HepG2 (cell line): ENCODE results near the gene ODAD2.

Experiments
- CBFB ChIP-seq: sonication (generic); formaldehyde crosslinking; IDR thresholded peaks from 2 replicates; pipeline ENCODE4 v1.4.0; 2020; ENCODE audit warnings: missing genetic modification reagents
- GTF2F1 ChIP-seq: fragments of 150-350 bp; IDR thresholded peaks from 2 replicates; pipeline ENCODE4 v1.6.1; 2014; ENCODE audit warnings: low read length
- JUN ChIP-seq: sonication (generic); formaldehyde crosslinking; IDR thresholded peaks from 2 replicates; pipeline ENCODE4 v1.4.0; 2020; ENCODE audit warnings: mild to moderate bottlenecking, missing genetic modification reagents
- NFKBIZ ChIP-seq: IDR thresholded peaks from 2 replicates; pipeline ENCODE4 v1.6.1; 2018; ENCODE audit warnings: missing genetic modification reagents, missing compliant biosample characterization
- POLR2A ChIP-seq, 2 experiments: IDR thresholded peaks; 2 replicates each; pipeline ENCODE4 v1.6.1; 2011; ENCODE audit warnings: low read depth in 2 of 2, low read length in 2 of 2, mild to moderate bottlenecking in 1 of 2, moderate library complexity in 1 of 2; ENCODE audit not compliant: insufficient read depth in 1 of 2
- TP53 ChIP-seq: sonication (generic); formaldehyde crosslinking; conservative IDR thresholded peaks from 2 replicates; pipeline ENCODE4 v1.4.0; 2020; ENCODE audit warnings: missing genetic modification reagents
- ZNF329 ChIP-seq: sonication (generic); formaldehyde crosslinking; IDR thresholded peaks from 2 replicates; pipeline ENCODE4 v1.9.0; 2021; ENCODE audit warnings: low read depth, mild to moderate bottlenecking, missing genetic modification reagents
- ZNF468 ChIP-seq: sonication (generic); formaldehyde crosslinking; IDR thresholded peaks from 2 replicates; pipeline ENCODE4 v1.8.0; 2022; ENCODE audit warnings: mild to moderate bottlenecking, moderate library complexity, missing genetic modification reagents
- TF ChIP-seq, protein P1 (sequence below): sonication (generic); formaldehyde crosslinking; IDR thresholded peaks from 2 replicates; pipeline ENCODE4 v1.5.0; 2020; ENCODE audit warnings: mild to moderate bottlenecking, missing genetic modification reagents, moderate library complexity
- TF ChIP-seq, protein P2 (sequence below): sonication (generic); formaldehyde crosslinking; IDR thresholded peaks from 2 replicates; pipeline ENCODE4 v1.8.0; 2022; ENCODE audit warnings: mild to moderate bottlenecking, missing genetic modification reagents; ENCODE audit not compliant: insufficient replicate concordance
- TF ChIP-seq, protein P3 (sequence below): sonication (generic); formaldehyde crosslinking; IDR thresholded peaks from 2 replicates; pipeline ENCODE4 v1.5.0; 2020; ENCODE audit warnings: missing genetic modification reagents
- TF ChIP-seq, protein P4 (sequence below): sonication (generic); formaldehyde crosslinking; IDR thresholded peaks from 2 replicates; pipeline ENCODE4 v1.4.0; 2020; ENCODE audit warnings: mild to moderate bottlenecking, missing genetic modification reagents
- TF ChIP-seq, protein P5 (sequence below): sonication (generic); formaldehyde crosslinking; IDR thresholded peaks from 2 replicates; pipeline ENCODE4 v1.4.0; 2020; ENCODE audit warnings: missing genetic modification reagents
- TF ChIP-seq, protein P6 (sequence below): sonication (generic); formaldehyde crosslinking; IDR thresholded peaks from 2 replicates; pipeline ENCODE4 v1.8.1; 2022; ENCODE audit warnings: low read depth, mild to moderate bottlenecking, missing genetic modification reagents

DNA sequence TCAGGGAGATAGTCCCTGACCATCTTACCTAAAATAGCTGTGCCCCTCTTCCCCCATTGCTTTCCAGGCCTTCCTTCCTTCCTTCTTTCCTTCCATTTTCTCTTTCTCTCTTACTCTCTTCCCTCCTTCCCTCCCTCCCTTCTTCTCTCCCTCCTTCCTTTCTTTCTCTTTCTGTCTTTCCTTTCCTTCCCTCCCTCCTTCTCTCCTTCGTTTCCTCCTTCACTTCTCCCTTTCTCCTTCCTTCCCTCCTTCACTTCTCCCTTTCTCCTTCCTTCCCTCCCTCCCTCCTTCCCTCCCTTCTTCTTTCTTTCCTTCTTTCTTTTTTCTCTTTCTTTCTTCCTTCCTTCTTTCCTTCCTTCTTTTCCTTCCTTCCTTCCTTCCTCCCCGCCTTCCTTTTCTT lies 228.7 kb downstream of the ODAD2 start:
- TF ChIP-seq, protein P1, sequence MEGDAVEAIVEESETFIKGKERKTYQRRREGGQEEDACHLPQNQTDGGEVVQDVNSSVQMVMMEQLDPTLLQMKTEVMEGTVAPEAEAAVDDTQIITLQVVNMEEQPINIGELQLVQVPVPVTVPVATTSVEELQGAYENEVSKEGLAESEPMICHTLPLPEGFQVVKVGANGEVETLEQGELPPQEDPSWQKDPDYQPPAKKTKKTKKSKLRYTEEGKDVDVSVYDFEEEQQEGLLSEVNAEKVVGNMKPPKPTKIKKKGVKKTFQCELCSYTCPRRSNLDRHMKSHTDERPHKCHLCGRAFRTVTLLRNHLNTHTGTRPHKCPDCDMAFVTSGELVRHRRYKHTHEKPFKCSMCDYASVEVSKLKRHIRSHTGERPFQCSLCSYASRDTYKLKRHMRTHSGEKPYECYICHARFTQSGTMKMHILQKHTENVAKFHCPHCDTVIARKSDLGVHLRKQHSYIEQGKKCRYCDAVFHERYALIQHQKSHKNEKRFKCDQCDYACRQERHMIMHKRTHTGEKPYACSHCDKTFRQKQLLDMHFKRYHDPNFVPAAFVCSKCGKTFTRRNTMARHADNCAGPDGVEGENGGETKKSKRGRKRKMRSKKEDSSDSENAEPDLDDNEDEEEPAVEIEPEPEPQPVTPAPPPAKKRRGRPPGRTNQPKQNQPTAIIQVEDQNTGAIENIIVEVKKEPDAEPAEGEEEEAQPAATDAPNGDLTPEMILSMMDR, result no peak
- TF ChIP-seq, protein P2, sequence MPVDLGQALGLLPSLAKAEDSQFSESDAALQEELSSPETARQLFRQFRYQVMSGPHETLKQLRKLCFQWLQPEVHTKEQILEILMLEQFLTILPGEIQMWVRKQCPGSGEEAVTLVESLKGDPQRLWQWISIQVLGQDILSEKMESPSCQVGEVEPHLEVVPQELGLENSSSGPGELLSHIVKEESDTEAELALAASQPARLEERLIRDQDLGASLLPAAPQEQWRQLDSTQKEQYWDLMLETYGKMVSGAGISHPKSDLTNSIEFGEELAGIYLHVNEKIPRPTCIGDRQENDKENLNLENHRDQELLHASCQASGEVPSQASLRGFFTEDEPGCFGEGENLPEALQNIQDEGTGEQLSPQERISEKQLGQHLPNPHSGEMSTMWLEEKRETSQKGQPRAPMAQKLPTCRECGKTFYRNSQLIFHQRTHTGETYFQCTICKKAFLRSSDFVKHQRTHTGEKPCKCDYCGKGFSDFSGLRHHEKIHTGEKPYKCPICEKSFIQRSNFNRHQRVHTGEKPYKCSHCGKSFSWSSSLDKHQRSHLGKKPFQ, result no peak
- no peak for TF ChIP-seq GTF2F1
- no peak for TF ChIP-seq POLR2A (IDR thresholded peaks at IDR 0.05; ENCODE audit: insufficient read depth in 1 of 2, low read depth in 2 of 2, low read length in 2 of 2)
- no peak for TF ChIP-seq NFKBIZ
- TF ChIP-seq, protein P3, sequence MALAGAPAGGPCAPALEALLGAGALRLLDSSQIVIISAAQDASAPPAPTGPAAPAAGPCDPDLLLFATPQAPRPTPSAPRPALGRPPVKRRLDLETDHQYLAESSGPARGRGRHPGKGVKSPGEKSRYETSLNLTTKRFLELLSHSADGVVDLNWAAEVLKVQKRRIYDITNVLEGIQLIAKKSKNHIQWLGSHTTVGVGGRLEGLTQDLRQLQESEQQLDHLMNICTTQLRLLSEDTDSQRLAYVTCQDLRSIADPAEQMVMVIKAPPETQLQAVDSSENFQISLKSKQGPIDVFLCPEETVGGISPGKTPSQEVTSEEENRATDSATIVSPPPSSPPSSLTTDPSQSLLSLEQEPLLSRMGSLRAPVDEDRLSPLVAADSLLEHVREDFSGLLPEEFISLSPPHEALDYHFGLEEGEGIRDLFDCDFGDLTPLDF (CRISPR knock-in tag), result no peak
- no peak for TF ChIP-seq TP53
- TF ChIP-seq, protein P4, sequence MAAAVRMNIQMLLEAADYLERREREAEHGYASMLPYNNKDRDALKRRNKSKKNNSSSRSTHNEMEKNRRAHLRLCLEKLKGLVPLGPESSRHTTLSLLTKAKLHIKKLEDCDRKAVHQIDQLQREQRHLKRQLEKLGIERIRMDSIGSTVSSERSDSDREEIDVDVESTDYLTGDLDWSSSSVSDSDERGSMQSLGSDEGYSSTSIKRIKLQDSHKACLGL (CRISPR knock-in tag), result no peak
- TF ChIP-seq JUN (CRISPR knock-in tag), result no peak
- TF ChIP-seq ZNF468 (CRISPR knock-in tag), result no peak
- no peak for TF ChIP-seq ZNF329 (CRISPR knock-in tag)
- TF ChIP-seq CBFB (CRISPR knock-in tag), result no peak
- TF ChIP-seq, protein P5, sequence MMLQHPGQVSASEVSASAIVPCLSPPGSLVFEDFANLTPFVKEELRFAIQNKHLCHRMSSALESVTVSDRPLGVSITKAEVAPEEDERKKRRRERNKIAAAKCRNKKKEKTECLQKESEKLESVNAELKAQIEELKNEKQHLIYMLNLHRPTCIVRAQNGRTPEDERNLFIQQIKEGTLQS (CRISPR knock-in tag), result no peak
- TF ChIP-seq, protein P6, sequence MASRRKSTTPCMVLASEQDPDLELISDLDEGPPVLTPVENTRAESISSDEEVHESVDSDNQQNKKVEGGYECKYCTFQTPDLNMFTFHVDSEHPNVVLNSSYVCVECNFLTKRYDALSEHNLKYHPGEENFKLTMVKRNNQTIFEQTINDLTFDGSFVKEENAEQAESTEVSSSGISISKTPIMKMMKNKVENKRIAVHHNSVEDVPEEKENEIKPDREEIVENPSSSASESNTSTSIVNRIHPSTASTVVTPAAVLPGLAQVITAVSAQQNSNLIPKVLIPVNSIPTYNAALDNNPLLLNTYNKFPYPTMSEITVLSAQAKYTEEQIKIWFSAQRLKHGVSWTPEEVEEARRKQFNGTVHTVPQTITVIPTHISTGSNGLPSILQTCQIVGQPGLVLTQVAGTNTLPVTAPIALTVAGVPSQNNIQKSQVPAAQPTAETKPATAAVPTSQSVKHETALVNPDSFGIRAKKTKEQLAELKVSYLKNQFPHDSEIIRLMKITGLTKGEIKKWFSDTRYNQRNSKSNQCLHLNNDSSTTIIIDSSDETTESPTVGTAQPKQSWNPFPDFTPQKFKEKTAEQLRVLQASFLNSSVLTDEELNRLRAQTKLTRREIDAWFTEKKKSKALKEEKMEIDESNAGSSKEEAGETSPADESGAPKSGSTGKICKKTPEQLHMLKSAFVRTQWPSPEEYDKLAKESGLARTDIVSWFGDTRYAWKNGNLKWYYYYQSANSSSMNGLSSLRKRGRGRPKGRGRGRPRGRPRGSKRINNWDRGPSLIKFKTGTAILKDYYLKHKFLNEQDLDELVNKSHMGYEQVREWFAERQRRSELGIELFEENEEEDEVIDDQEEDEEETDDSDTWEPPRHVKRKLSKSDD (CRISPR knock-in tag), result no peak
